H9 (cell line): ENCODE measurements around the gene ABCG1. TPM values are rescaled to one million over a fixed set of nuclear protein-coding genes. Genes with fewer than 3 reads are reported as not detected.

Experiments
- DNase-seq: peaks from one replicate; pipeline ENCODE4 v3.0.0-alpha.2; 2017
- H2AFZ ChIP-seq: one replicate; pipeline ENCODE4 v1.6.1; 2013; ENCODE audit warnings: mild to moderate bottlenecking, low read length, control low read depth, moderate library complexity
- H2AK5ac ChIP-seq: 2 replicates; pipeline ENCODE4 v1.6.1; 2013; ENCODE audit warnings: low read length, control low read depth, mixed read lengths; ENCODE audit not compliant: insufficient read length
- H2BK120ac ChIP-seq: one replicate; pipeline ENCODE4 v1.6.1; 2013; ENCODE audit warnings: low read depth, mild to moderate bottlenecking, low read length, control low read depth, inconsistent platforms; ENCODE audit not compliant: poor library complexity, severe bottlenecking
- H2BK12ac ChIP-seq: 2 replicates; pipeline ENCODE4 v1.6.1; 2013; ENCODE audit warnings: low read length, control low read depth, mixed read lengths, low read depth; ENCODE audit not compliant: insufficient read length
- H2BK15ac ChIP-seq: 2 replicates; pipeline ENCODE4 v1.6.1; 2013; ENCODE audit warnings: low read depth, low read length, control low read depth
- H2BK20ac ChIP-seq: one replicate; pipeline ENCODE4 v1.6.1; 2013; ENCODE audit warnings: low read depth, mild to moderate bottlenecking, low read length, control low read depth, inconsistent platforms; ENCODE audit not compliant: poor library complexity, severe bottlenecking
- H2BK5ac ChIP-seq: 2 replicates; pipeline ENCODE4 v1.6.1; 2013; ENCODE audit warnings: low read length, control low read depth, mixed read lengths; ENCODE audit not compliant: insufficient read length
- H3K14ac ChIP-seq: 2 replicates; pipeline ENCODE4 v1.6.1; 2013; ENCODE audit warnings: low read length, control low read depth; ENCODE audit not compliant: insufficient read depth
- H3K18ac ChIP-seq: 2 replicates; pipeline ENCODE4 v1.6.1; 2013; ENCODE audit warnings: low read depth, mild to moderate bottlenecking, mixed read lengths, low read length, control low read depth; ENCODE audit not compliant: insufficient read length
- H3K23ac ChIP-seq: 2 replicates; pipeline ENCODE4 v1.6.1; 2013; ENCODE audit warnings: low read length, control low read depth, mixed read lengths, low read depth; ENCODE audit not compliant: insufficient read length
- H3K23me2 ChIP-seq: 2 replicates; pipeline ENCODE4 v1.6.1; 2013; ENCODE audit warnings: low read depth, mild to moderate bottlenecking, mixed read lengths, low read length, control low read depth; ENCODE audit not compliant: insufficient read length, poor library complexity, severe bottlenecking
- H3K27ac ChIP-seq: 2 replicates; pipeline ENCODE4 v1.5.1; 2013; ENCODE audit warnings: low read length, control low read depth, mixed read lengths, low read depth; ENCODE audit not compliant: insufficient read length
- H3K27me3 ChIP-seq: 2 replicates; pipeline ENCODE4 v1.6.1; 2013; ENCODE audit warnings: low read length, control low read depth, inconsistent platforms; ENCODE audit not compliant: insufficient read depth
- H3K4ac ChIP-seq: 2 replicates; pipeline ENCODE4 v1.6.1; 2013; ENCODE audit warnings: low read depth, mild to moderate bottlenecking, control low read depth, inconsistent platforms, low read length, moderate library complexity
- H3K4me1 ChIP-seq: 2 replicates; pipeline ENCODE4 v1.6.1; 2013; ENCODE audit warnings: low read length, control low read depth, inconsistent platforms; ENCODE audit not compliant: insufficient read depth
- H3K4me2 ChIP-seq: 2 replicates; pipeline ENCODE4 v1.6.1; 2013; ENCODE audit warnings: low read length, control low read depth, mixed read lengths; ENCODE audit not compliant: insufficient read length, insufficient read depth
- H3K56ac ChIP-seq: 2 replicates; pipeline ENCODE4 v1.6.1; 2013; ENCODE audit warnings: low read depth, mild to moderate bottlenecking, mixed read lengths, low read length, control low read depth; ENCODE audit not compliant: insufficient read length
- H3K79me1 ChIP-seq: 2 replicates; pipeline ENCODE4 v1.6.1; 2013; ENCODE audit warnings: low read depth, mild to moderate bottlenecking, moderate library complexity, low read length, control low read depth, inconsistent platforms; ENCODE audit not compliant: insufficient read depth, poor library complexity, severe bottlenecking
- H3K79me2 ChIP-seq: 2 replicates; pipeline ENCODE4 v1.6.1; 2013; ENCODE audit warnings: low read length, control low read depth, inconsistent platforms; ENCODE audit not compliant: insufficient read depth
- H3K9ac ChIP-seq: 2 replicates; pipeline ENCODE4 v1.6.1; 2013; ENCODE audit warnings: low read length, control low read depth, mixed read lengths; ENCODE audit not compliant: insufficient read length; ENCODE audit errors: extremely low read depth
- H3K9me3 ChIP-seq: one replicate; pipeline ENCODE4 v1.6.1; 2013; ENCODE audit warnings: low read depth, low read length, inconsistent platforms; ENCODE audit not compliant: control insufficient read depth
- H3T11ph ChIP-seq: one replicate; pipeline ENCODE4 v1.6.1; 2013; ENCODE audit warnings: mild to moderate bottlenecking, low read length, control low read depth, inconsistent platforms
- H4K20me1 ChIP-seq: one replicate; pipeline ENCODE4 v1.6.1; 2013; ENCODE audit not compliant: control insufficient read depth, insufficient read length, insufficient read depth
- H4K5ac ChIP-seq: 2 replicates; pipeline ENCODE4 v1.6.1; 2013; ENCODE audit warnings: low read depth, mild to moderate bottlenecking, mixed read lengths, low read length, control low read depth; ENCODE audit not compliant: insufficient read length
- H4K8ac ChIP-seq: replicated peaks from 2 replicates; pipeline ENCODE4 v1.6.1; 2013; ENCODE audit warnings: low read length, control low read depth, mixed read lengths, low read depth; ENCODE audit not compliant: insufficient read length
- H4K91ac ChIP-seq: 2 replicates; pipeline ENCODE4 v1.6.1; 2013; ENCODE audit warnings: low read depth, mild to moderate bottlenecking, moderate library complexity, mixed read lengths, low read length, control low read depth; ENCODE audit not compliant: insufficient read length
- H3K27ac Mint-ChIP-seq, 3 experiments: 2 replicates in 2 of 3; 3 replicates in 1 of 3; pipeline ENCODE4 v1.8.0; 2020 to 2021; ENCODE audit warnings: mixed read lengths in 3 of 3, mild to moderate bottlenecking in 1 of 3, moderate library complexity in 1 of 3
- H3K27me3 Mint-ChIP-seq: 2 replicates; pipeline ENCODE4 v1.8.0; 2021; ENCODE audit warnings: low read depth, mild to moderate bottlenecking, moderate library complexity, mixed read lengths
- H3K36me3 Mint-ChIP-seq, 3 experiments: 2 replicates in 2 of 3; 3 replicates in 1 of 3; pipeline ENCODE4 v1.8.0; 2020 to 2021; ENCODE audit warnings: low read depth in 3 of 3, mixed read lengths in 3 of 3; ENCODE audit not compliant: insufficient read depth in 1 of 3
- H3K4me1 Mint-ChIP-seq, 2 experiments: 2 replicates each; pipeline ENCODE4 v1.8.0; 2020; ENCODE audit warnings: mixed read lengths in 2 of 2
- H3K4me3 Mint-ChIP-seq, 2 experiments: 2 replicates in 1 of 2; 3 replicates in 1 of 2; pipeline ENCODE4 v1.8.0; 2020 to 2021; ENCODE audit warnings: mild to moderate bottlenecking in 2 of 2, mixed read lengths in 2 of 2, moderate library complexity in 1 of 2
- H3K9me3 Mint-ChIP-seq, 2 experiments: 2 replicates in 1 of 2; 3 replicates in 1 of 2; pipeline ENCODE4 v1.8.0; 2020; ENCODE audit warnings: mild to moderate bottlenecking in 2 of 2, mixed read lengths in 2 of 2, moderate library complexity in 1 of 2
- WGBS: extraction: QIAGEN DNeasy Blood & Tissue Kit; methylation state at CpG from one replicate; pipeline ENCODE4 v1.1.7; 2013; ENCODE audit warnings: missing lambda C conversion rate, low lambda C conversion rate, mixed read lengths; ENCODE audit not compliant: insufficient read length; ENCODE audit errors: extremely low coverage; 5-methylcytosine and 5-hydroxymethylcytosine counted together
- total RNA-seq: library from RNA; stranded (reverse); gene quantifications from 2 replicates; pipeline ENCODE4 v1.2.1, GENCODE V29; 2021
- TF ChIP-seq, protein P1 (sequence below): fragments of 200-600 bp; sonication (generic); conservative IDR thresholded peaks from 3 replicates; pipeline ENCODE4 v1.8.0; 2021; ENCODE audit warnings: antibody characterized with exemption, mild to moderate bottlenecking

The ABCG1 gene
- total RNA-seq, 1 experiment from 2014 or later = 0.83 TPM

DNA sequence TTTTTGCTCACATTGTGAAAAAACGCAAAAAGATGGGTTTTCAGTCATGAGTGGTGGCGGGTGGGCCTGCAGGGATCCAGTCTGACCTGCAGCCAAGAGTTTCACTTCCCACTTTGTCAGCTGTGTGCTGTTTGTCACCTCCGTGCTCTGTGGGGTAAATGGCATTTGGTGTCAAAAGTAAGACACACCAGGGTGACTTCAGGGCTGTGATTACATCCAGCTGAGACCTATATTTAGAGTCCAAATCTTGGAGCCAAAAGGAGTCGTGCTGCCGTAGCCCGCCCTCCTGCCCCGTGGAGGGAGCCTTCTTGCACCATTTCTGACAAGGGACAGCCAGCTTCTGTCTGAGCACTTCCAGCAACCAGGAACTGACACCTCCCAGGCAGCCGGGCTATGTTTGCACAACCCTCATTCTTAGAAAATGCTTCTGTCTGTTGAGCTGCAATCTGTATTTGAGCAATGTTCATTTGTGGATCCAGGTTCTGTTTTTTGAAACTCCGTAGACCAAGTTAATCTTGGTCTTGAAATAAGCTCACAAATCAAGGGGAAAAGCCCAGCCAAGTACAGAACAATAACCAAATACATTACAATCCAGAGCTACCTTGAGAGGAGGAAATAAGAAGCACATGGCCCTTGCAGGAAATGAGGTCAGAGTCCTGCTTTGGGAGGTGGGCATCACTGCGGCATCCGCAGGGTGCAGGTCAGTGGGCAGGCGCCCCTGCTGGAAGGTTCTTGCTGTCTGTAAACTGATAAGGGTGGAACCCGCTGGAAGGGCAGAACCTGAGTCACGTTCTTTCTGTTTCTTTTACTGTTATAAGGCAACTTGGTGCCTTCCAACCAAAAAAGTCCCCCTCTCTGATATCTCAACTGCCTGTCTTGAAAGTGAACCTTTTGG, 14.4 kb downstream of the ABCG1 start:
- H3K9ac ChIP-seq = no peak overlapping the region

More for the DNA sequence above, 14.4 kb downstream of the ABCG1 start:
- no CpG with 5 or more reads among the region's 14 CpGs for WGBS
- Histone ChIP-seq H2BK5ac (no peak overlapping the region), H3K14ac (no peak overlapping the region), H3K4me2 (no peak overlapping the region), H3K27ac (no peak overlapping the region), H3K56ac (no peak overlapping the region), H3K79me2 (no peaks in the 10 kb centered on the region), H4K5ac (no peak overlapping the region), H3T11ph (no peak overlapping the region), H3K18ac (no peak overlapping the region), H3K79me1 (no peaks in the 10 kb centered on the region), H2BK12ac (no peak overlapping the region), H2BK120ac (no peak overlapping the region), H2BK20ac (no peak overlapping the region), H4K20me1 (no peaks in the 10 kb centered on the region), H3K4me1 (no peaks in the 10 kb centered on the region; the same call in 1 of the 2 replicates), H4K8ac (no peak overlapping the region), H3K9me3 (no peaks in the 10 kb centered on the region), H2AFZ (no peak overlapping the region), H3K23ac (no peak overlapping the region), H4K91ac (no peak overlapping the region), H3K4ac (no peak overlapping the region), H2BK15ac (no peak overlapping the region), H2AK5ac (no peak overlapping the region), H3K23me2 (no peaks in the 10 kb centered on the region), H3K27me3 (peaks cover 7% of the 10 kb centered on the region; the same call in 1 of the 2 replicates)
- H3K27me3 Mint-ChIP-seq = peaks cover 76% of the 10 kb centered on the region
- peaks cover 34 to 50% of the 10 kb centered on the region in 2 experiments for H3K4me1 Mint-ChIP-seq
- no peak overlapping the region for H3K4me3 Mint-ChIP-seq
- no peak overlapping the region for H3K27ac Mint-ChIP-seq
- TF ChIP-seq, protein P1, sequence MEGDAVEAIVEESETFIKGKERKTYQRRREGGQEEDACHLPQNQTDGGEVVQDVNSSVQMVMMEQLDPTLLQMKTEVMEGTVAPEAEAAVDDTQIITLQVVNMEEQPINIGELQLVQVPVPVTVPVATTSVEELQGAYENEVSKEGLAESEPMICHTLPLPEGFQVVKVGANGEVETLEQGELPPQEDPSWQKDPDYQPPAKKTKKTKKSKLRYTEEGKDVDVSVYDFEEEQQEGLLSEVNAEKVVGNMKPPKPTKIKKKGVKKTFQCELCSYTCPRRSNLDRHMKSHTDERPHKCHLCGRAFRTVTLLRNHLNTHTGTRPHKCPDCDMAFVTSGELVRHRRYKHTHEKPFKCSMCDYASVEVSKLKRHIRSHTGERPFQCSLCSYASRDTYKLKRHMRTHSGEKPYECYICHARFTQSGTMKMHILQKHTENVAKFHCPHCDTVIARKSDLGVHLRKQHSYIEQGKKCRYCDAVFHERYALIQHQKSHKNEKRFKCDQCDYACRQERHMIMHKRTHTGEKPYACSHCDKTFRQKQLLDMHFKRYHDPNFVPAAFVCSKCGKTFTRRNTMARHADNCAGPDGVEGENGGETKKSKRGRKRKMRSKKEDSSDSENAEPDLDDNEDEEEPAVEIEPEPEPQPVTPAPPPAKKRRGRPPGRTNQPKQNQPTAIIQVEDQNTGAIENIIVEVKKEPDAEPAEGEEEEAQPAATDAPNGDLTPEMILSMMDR = peak; percentile 47; the same call in 2 of the 3 replicates
- no peaks in the 10 kb centered on the region for H3K9me3 Mint-ChIP-seq
- no peaks in the 10 kb centered on the region for H3K36me3 Mint-ChIP-seq
- DNase-seq = peak; percentile 48
